Mesenchymal stem cell (in vitro differentiated cells and primary cell): ENCODE data around the gene SPATA12.
A peak's percentile ranks its signal among the peaks of the same experiment; 100 is the strongest.

Experiments used
- DNase-seq: peaks from one replicate; pipeline ENCODE4 v3.0.0-alpha.2; 2013
- H2AFZ ChIP-seq: one replicate; pipeline ENCODE4 v1.6.1; 2013; ENCODE audit warnings: low read depth, mild to moderate bottlenecking, control low read depth, inconsistent platforms, low read length, moderate library complexity
- H2AK5ac ChIP-seq: 2 replicates; pipeline ENCODE4 v1.6.1; 2013; ENCODE audit warnings: low read length, moderate library complexity, mild to moderate bottlenecking, inconsistent platforms; ENCODE audit not compliant: severe bottlenecking
- H2BK120ac ChIP-seq: one replicate; pipeline ENCODE4 v1.6.1; 2013; ENCODE audit warnings: low read depth, mild to moderate bottlenecking, inconsistent platforms, low read length, moderate library complexity
- H2BK12ac ChIP-seq, 2 experiments: one replicate each; pipeline ENCODE4 v1.6.1; 2013; ENCODE audit warnings: inconsistent platforms in 2 of 2, low read length in 2 of 2, mild to moderate bottlenecking in 2 of 2, moderate library complexity in 2 of 2, control low read depth in 1 of 2
- H2BK15ac ChIP-seq: one replicate; pipeline ENCODE4 v1.6.1; 2013; ENCODE audit warnings: mild to moderate bottlenecking, low read depth, inconsistent platforms; ENCODE audit not compliant: poor library complexity, severe bottlenecking
- H2BK5ac ChIP-seq: 2 replicates; pipeline ENCODE4 v1.6.1; 2013; ENCODE audit warnings: low read depth, mild to moderate bottlenecking, low read length, control low read depth, inconsistent platforms; ENCODE audit not compliant: poor library complexity, severe bottlenecking
- H3K14ac ChIP-seq, 2 experiments: one replicate each; pipeline ENCODE4 v1.6.1; 2013; ENCODE audit warnings: inconsistent platforms in 2 of 2, low read length in 2 of 2, control low read depth in 1 of 2, mild to moderate bottlenecking in 1 of 2, moderate library complexity in 1 of 2
- H3K18ac ChIP-seq, 2 experiments: one replicate each; pipeline ENCODE4 v1.6.1; 2013; ENCODE audit warnings: inconsistent platforms in 2 of 2, low read length in 2 of 2, control low read depth in 1 of 2, low read depth in 1 of 2, mild to moderate bottlenecking in 1 of 2
- H3K23ac ChIP-seq, 2 experiments: one replicate each; pipeline ENCODE4 v1.6.1; 2013; ENCODE audit warnings: inconsistent platforms in 2 of 2, low read length in 2 of 2, mild to moderate bottlenecking in 2 of 2, moderate library complexity in 2 of 2, control low read depth in 1 of 2
- H3K27ac ChIP-seq: 2 replicates; pipeline ENCODE4 v1.5.1; 2013; ENCODE audit warnings: mild to moderate bottlenecking, moderate library complexity, low read length, control low read depth, inconsistent platforms; ENCODE audit not compliant: poor library complexity, severe bottlenecking
- H3K27me3 ChIP-seq, 2 experiments: 2 replicates each; pipeline versions ENCODE4 v1.6.1 to v1.7.0; 2013; ENCODE audit warnings: low read length in 2 of 2, mild to moderate bottlenecking in 2 of 2, moderate library complexity in 2 of 2, control low read depth in 1 of 2, inconsistent platforms in 1 of 2; ENCODE audit not compliant: control insufficient read depth in 1 of 2, insufficient read depth in 1 of 2
- H3K36me3 ChIP-seq, 2 experiments: 2 replicates each; pipeline versions ENCODE4 v1.6.1 to v1.7.0; 2013; ENCODE audit warnings: low read length in 2 of 2, control low read depth in 1 of 2, inconsistent platforms in 1 of 2, low read depth in 1 of 2, mild to moderate bottlenecking in 1 of 2; ENCODE audit not compliant: insufficient read depth in 2 of 2, control insufficient read depth in 1 of 2
- H3K4ac ChIP-seq, 2 experiments: one replicate each; pipeline ENCODE4 v1.6.1; 2013; ENCODE audit warnings: inconsistent platforms in 2 of 2, low read length in 2 of 2, mild to moderate bottlenecking in 2 of 2, moderate library complexity in 2 of 2, control low read depth in 1 of 2, low read depth in 1 of 2
- H3K4me1 ChIP-seq: 2 replicates; pipeline ENCODE4 v1.6.1; 2013; ENCODE audit warnings: low read depth, low read length, control low read depth; ENCODE audit not compliant: control insufficient read depth, insufficient read depth
- H3K4me2 ChIP-seq: 2 replicates; pipeline ENCODE4 v1.6.1; 2013; ENCODE audit warnings: low read length, mild to moderate bottlenecking, inconsistent platforms; ENCODE audit not compliant: poor library complexity, severe bottlenecking
- H3K4me3 ChIP-seq, 2 experiments: 2 replicates each; pipeline versions ENCODE4 v1.5.1 to v1.7.0; 2013; ENCODE audit warnings: low read length in 2 of 2, mild to moderate bottlenecking in 2 of 2, control low read depth in 1 of 2, low read depth in 1 of 2; ENCODE audit not compliant: insufficient read depth in 1 of 2
- H3K79me1 ChIP-seq: replicated peaks from 2 replicates; pipeline ENCODE4 v1.6.1; 2013; ENCODE audit warnings: mild to moderate bottlenecking, control low read depth, low read length, inconsistent platforms; ENCODE audit not compliant: poor library complexity, severe bottlenecking
- H3K9ac ChIP-seq: 2 replicates; pipeline ENCODE4 v1.7.0; 2013; ENCODE audit warnings: mild to moderate bottlenecking, low read length, moderate library complexity
- H3K9me3 ChIP-seq: 2 replicates; pipeline ENCODE4 v1.7.0; 2013; ENCODE audit warnings: mild to moderate bottlenecking, low read length; ENCODE audit not compliant: control insufficient read depth
- H4K8ac ChIP-seq: one replicate; pipeline ENCODE4 v1.6.1; 2013; ENCODE audit warnings: inconsistent platforms, mild to moderate bottlenecking, low read length, moderate library complexity
- H4K91ac ChIP-seq: one replicate; pipeline ENCODE4 v1.6.1; 2013; ENCODE audit warnings: mild to moderate bottlenecking, low read length, inconsistent platforms
- WGBS: methylation state at CpG from one replicate; pipeline ENCODE4 v1.1.7; 2013; ENCODE audit warnings: mixed read lengths; 5-methylcytosine and 5-hydroxymethylcytosine counted together

SPATA12 gene

GRCh38 chr3:57079474-57079831, 19.0 kb downstream of the SPATA12 start:
- Histone ChIP-seq H3K79me1 (peaks cover 2% of the 10 kb centered on the region), H3K9ac (peak overlapping the region; percentile 81), H2AK5ac (no peak overlapping the region), H4K91ac (peak overlapping the region; percentile 81), H3K4me2 (peak overlapping the region; percentile 96), H2AFZ (peak overlapping the region; percentile 37), H3K18ac (peak overlapping the region in 1 of 2 experiments; percentile 93), H2BK5ac (no peak overlapping the region), H3K23ac (no peak overlapping the region), H3K14ac (no peak overlapping the region), H2BK12ac (peak overlapping the region in 1 of 2 experiments; percentile 45), H2BK15ac (peak overlapping the region; percentile 34), H3K9me3 (no peaks in the 10 kb centered on the region), H4K8ac (peak overlapping the region; percentile 71), H3K4me3 (peak overlapping the region; percentile 60 to 79), H3K27me3 (peaks cover 6 to 47% of the 10 kb centered on the region in 2 experiments), H3K4ac (peak overlapping the region in 1 of 2 experiments; percentile 88), H3K4me1 (peaks cover 17% of the 10 kb centered on the region), H2BK120ac (peak overlapping the region; percentile 74), H3K36me3 (peaks cover 0 to 22% of the 10 kb centered on the region in 2 experiments), H3K27ac (no peak overlapping the region)
- no peak for DNase-seq
- 5% methylated on average over 21 of the region's 25 CpGs for WGBS

DNA sequence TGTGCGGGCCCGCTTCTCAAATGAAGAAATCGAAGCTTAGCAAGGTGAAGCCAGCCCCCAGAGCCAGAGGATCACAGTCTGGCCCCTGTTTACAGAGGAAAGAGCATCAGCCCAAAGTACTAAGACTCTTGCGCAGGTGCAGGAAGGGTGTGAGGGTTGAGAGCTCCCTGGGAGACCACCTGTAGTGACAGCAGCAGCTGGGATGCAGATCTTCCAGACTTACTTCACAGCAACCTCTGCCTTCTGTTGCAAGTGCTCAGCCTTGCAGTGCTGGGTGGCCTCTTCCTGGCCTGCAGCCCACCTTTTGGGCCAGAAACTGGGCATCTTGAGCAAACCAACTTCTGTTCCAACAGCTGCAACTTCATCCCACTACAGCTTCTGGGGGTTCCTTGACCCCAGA, 19.7 kb downstream of the SPATA12 start:
- DNase-seq, result no peak
- Histone ChIP-seq H3K4ac (no peak overlapping the region), H3K4me1 (peaks cover 17% of the 10 kb centered on the region), H3K79me1 (no peaks in the 10 kb centered on the region), H3K23ac (no peak overlapping the region), H4K8ac (no peak overlapping the region), H3K9me3 (no peaks in the 10 kb centered on the region), H3K27me3 (peaks cover 6 to 41% of the 10 kb centered on the region in 2 experiments), H2BK15ac (no peak overlapping the region), H3K18ac (no peak overlapping the region), H2BK12ac (no peak overlapping the region), H2AFZ (no peak overlapping the region), H3K14ac (no peak overlapping the region), H3K36me3 (peaks cover 0 to 15% of the 10 kb centered on the region in 2 experiments), H3K4me3 (no peak overlapping the region), H4K91ac (no peak overlapping the region), H2AK5ac (no peak overlapping the region), H3K27ac (no peak overlapping the region), H2BK120ac (no peak overlapping the region), H3K4me2 (no peak overlapping the region), H3K9ac (no peak overlapping the region), H2BK5ac (no peak overlapping the region)
- 95% methylated on average over 4 of the region's 4 CpGs for WGBS

- no peak overlapping the region for H3K14ac ChIP-seq
- no peak for DNase-seq
- no peak overlapping the region for H4K8ac ChIP-seq
- peaks cover 6 to 39% of the 10 kb centered on the region in 2 experiments for H3K27me3 ChIP-seq
- H3K4me1 ChIP-seq, result peaks cover 15% of the 10 kb centered on the region
- H3K9ac ChIP-seq, result no peak overlapping the region
- WGBS, result 82% methylated on average over 3 of the region's 3 CpGs
- no peak overlapping the region for H3K18ac ChIP-seq
- no peak overlapping the region for H2BK15ac ChIP-seq
- no peaks in the 10 kb centered on the region for H3K79me1 ChIP-seq
- H3K4me3 ChIP-seq, result no peak overlapping the region
- H2AFZ ChIP-seq, result no peak overlapping the region
- H2BK12ac ChIP-seq, result no peak overlapping the region
- H2BK120ac ChIP-seq, result no peak overlapping the region
- H3K27ac ChIP-seq, result no peak overlapping the region
- H3K36me3 ChIP-seq, result peaks cover 0 to 9% of the 10 kb centered on the region in 2 experiments
- H3K9me3 ChIP-seq, result no peaks in the 10 kb centered on the region
- no peak overlapping the region for H3K4me2 ChIP-seq
- H4K91ac ChIP-seq, result no peak overlapping the region
- no peak overlapping the region for H3K23ac ChIP-seq
- no peak overlapping the region for H2BK5ac ChIP-seq
- H3K4ac ChIP-seq, result no peak overlapping the region
- no peak overlapping the region for H2AK5ac ChIP-seq
These were observed 20.7 kb downstream of the SPATA12 start for GRCh38 chr3:57081173-57081572.

GRCh38 chr3:57082481-57082880, 22.0 kb downstream of the SPATA12 start:
- H3K4me3 ChIP-seq, result no peak overlapping the region
- H3K79me1 ChIP-seq, result no peaks in the 10 kb centered on the region
- H2BK15ac ChIP-seq, result no peak overlapping the region
- H3K4me2 ChIP-seq, result no peak overlapping the region
- H2AFZ ChIP-seq, result no peak overlapping the region
- no peak overlapping the region for H2BK5ac ChIP-seq
- H2BK12ac ChIP-seq, result no peak overlapping the region
- H2BK120ac ChIP-seq, result no peak overlapping the region
- H4K91ac ChIP-seq, result no peak overlapping the region
- no peak for DNase-seq
- H3K9ac ChIP-seq, result no peak overlapping the region
- no peaks in the 10 kb centered on the region for H3K9me3 ChIP-seq
- H3K18ac ChIP-seq, result no peak overlapping the region
- no peak overlapping the region for H3K14ac ChIP-seq
- H3K27me3 ChIP-seq, result peaks cover 6 to 29% of the 10 kb centered on the region in 2 experiments
- H4K8ac ChIP-seq, result no peak overlapping the region
- H3K4ac ChIP-seq, result no peak overlapping the region
- H3K27ac ChIP-seq, result no peak overlapping the region
- no peak overlapping the region for H2AK5ac ChIP-seq
- 95% methylated on average over 4 of the region's 6 CpGs for WGBS
- H3K23ac ChIP-seq, result no peak overlapping the region
- H3K4me1 ChIP-seq, result peaks cover 13% of the 10 kb centered on the region
- H3K36me3 ChIP-seq, result no peaks in the 10 kb centered on the region
